Ectodermal cell (in vitro differentiated cells): ENCODE results near the gene NCAN.
A peak's percentile ranks its signal among the peaks of the same experiment; 100 is the strongest.

Source experiments
- H3K27ac ChIP-seq: 2 replicates; pipeline ENCODE4 v1.7.0; 2013; ENCODE audit warnings: mild to moderate bottlenecking, low read depth, low read length; ENCODE audit not compliant: insufficient read depth, poor library complexity, severe bottlenecking
- H3K27me3 ChIP-seq: 2 replicates; pipeline ENCODE4 v1.7.0; 2013; ENCODE audit warnings: mild to moderate bottlenecking, low read length; ENCODE audit not compliant: insufficient read depth, control insufficient read depth, poor library complexity, severe bottlenecking
- H3K36me3 ChIP-seq: one replicate; pipeline ENCODE4 v1.7.0; 2013; ENCODE audit warnings: low read length; ENCODE audit not compliant: control insufficient read depth, insufficient read depth
- H3K4me1 ChIP-seq: one replicate; pipeline ENCODE4 v1.7.0; 2013; ENCODE audit warnings: low read length; ENCODE audit not compliant: control insufficient read depth, insufficient read depth
- H3K4me3 ChIP-seq: 2 replicates; pipeline ENCODE4 v1.7.0; 2013; ENCODE audit warnings: low read depth, low read length, control low read depth; ENCODE audit not compliant: insufficient read depth
- H3K9me3 ChIP-seq: 2 replicates; pipeline ENCODE4 v1.7.0; 2013; ENCODE audit warnings: mild to moderate bottlenecking, low read length, moderate library complexity; ENCODE audit not compliant: control insufficient read depth
- WGBS, 2 experiments: methylation state at CpG; one replicate each; pipeline ENCODE4 v1.1.7; 2013; ENCODE audit warnings: missing lambda C conversion rate in 2 of 2; 5-methylcytosine and 5-hydroxymethylcytosine counted together

Gene NCAN

DNA sequence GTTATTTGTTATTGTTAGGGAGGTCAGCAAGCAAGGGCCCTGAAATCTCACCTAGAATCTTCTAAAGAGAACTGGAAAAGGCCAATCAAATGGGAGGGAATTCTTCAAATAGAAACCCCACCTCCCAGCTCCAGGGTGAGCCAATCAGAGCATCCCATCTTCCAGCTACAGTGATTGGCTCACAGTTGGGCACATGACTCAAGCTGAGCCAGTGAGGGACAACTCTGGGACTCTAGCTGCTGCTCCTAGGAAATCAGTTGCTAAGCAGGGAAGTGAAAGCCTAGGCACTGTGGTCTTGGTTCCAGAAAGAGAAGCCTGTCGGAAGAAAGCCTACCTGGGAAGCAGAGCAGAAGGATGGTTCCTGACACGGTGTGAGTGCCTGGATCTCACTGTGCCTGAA, 48.0 kb downstream of the NCAN start:
- Histone ChIP-seq H3K27ac (no peak overlapping the region), H3K4me3 (no peak overlapping the region), H3K27me3 (peaks cover 27% of the 10 kb centered on the region), H3K36me3 (no peaks in the 10 kb centered on the region), H3K9me3 (no peaks in the 10 kb centered on the region), H3K4me1 (peaks cover 18% of the 10 kb centered on the region)
- WGBS, 2 experiments, result 87 to 94% methylated on average over 2 of the region's 2 CpGs

DNA sequence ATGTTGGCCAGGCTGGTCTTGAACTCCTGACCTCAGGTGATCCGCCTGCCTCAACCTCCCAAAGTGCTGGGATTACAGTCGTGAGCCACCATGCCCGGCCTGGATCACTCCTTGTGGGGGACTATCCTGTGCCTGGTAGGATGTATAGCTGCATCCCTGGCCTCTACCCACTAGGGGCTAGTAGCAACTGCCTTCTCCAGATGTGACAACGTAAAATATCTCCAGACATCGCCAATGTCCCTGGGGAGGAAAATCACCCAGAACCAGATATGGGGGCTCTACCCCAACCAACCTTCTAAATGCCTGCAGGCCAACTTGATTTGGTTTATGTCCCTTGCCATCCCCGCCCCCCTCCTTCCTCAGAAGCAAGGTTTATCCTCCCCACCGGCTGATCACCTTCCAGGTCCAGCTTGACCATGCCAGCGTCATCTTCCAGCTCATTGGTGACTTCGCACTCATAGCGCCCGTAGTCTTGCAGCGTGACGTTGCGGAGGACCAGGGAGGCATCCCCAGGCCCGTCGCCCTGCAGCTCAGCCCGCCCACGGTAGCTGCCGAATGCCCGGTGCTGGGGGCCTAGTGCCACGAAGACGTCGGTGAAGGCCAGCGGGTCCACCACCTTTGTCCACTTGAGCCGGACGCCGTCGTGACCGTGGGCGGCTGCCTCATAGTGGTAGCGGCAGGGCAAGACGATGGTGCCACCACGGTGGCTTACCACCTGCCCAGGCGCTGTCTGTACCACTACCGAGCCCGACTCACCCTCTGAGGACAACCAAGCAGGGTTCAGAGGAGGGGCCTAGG, 48.9 kb downstream of the NCAN start:
- Histone ChIP-seq H3K27me3 (peaks cover 27% of the 10 kb centered on the region), H3K9me3 (no peaks in the 10 kb centered on the region), H3K36me3 (no peaks in the 10 kb centered on the region), H3K27ac (no peak overlapping the region), H3K4me1 (peaks cover 18% of the 10 kb centered on the region), H3K4me3 (peak overlapping the region; percentile 52)
- WGBS, 2 experiments, result 82 to 85% methylated on average over 36 of the region's 36 CpGs

GRCh38 chr19:19261350-19262189, 49.8 kb downstream of the NCAN start:
- WGBS, 2 experiments, result 1 to 2% methylated on average over 49 to 50 of the region's 52 CpGs
- H3K4me3 ChIP-seq, result peak overlapping the region; percentile 52
- no peak overlapping the region for H3K27ac ChIP-seq
- peaks cover 11% of the 10 kb centered on the region for H3K4me1 ChIP-seq
- peaks cover 27% of the 10 kb centered on the region for H3K27me3 ChIP-seq
- H3K9me3 ChIP-seq, result no peaks in the 10 kb centered on the region
- H3K36me3 ChIP-seq, result no peaks in the 10 kb centered on the region

DNA sequence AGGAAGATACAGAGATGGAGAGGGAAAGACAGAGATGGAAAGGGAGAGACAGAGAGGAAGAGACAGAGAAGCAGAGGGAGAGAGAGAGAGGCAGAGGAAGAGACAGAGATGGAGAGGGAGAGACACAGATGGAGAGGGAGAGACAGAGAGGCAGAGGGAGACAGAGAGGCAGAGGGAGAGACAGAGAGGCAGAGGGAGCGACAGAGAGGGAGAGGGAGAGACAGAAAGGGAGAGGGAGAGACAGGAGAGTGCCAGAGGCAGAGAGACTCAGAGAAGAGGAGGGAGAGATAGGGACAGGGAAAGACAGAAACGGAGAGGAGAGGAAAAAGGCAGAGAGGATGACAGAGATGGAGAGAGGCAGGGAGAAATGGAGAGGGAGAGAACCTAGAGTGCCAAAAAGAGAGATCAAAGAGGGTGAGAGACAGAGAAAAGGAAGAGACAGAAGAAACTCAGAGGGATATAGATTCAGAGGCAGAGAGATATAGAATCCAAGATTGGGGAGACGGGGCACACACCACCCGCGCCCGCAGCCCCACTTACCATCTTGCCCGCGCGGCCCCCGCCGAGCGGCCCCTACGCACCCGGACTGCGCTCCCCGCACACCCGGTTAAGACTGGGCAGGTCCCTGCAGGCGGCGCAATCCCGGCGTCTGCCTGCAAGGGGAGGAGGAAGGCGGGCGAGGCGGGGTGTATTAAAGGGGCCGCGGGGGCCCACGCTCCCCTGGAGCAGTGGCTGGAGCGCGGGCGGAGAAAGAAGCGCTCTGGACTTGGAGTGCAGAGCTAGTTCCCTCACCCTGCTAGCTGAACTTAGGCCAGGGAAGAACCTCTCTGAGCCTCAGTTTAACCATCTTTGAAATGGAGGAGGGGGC, 50.7 kb downstream of the NCAN start:
- Histone ChIP-seq H3K4me3 (peak overlapping the region; percentile 52), H3K4me1 (peaks cover 10% of the 10 kb centered on the region), H3K27ac (no peak overlapping the region), H3K9me3 (no peaks in the 10 kb centered on the region), H3K36me3 (no peaks in the 10 kb centered on the region), H3K27me3 (peaks cover 27% of the 10 kb centered on the region)
- WGBS, 2 experiments, result 2 to 3% methylated on average over 31 of the region's 31 CpGs

DNA sequence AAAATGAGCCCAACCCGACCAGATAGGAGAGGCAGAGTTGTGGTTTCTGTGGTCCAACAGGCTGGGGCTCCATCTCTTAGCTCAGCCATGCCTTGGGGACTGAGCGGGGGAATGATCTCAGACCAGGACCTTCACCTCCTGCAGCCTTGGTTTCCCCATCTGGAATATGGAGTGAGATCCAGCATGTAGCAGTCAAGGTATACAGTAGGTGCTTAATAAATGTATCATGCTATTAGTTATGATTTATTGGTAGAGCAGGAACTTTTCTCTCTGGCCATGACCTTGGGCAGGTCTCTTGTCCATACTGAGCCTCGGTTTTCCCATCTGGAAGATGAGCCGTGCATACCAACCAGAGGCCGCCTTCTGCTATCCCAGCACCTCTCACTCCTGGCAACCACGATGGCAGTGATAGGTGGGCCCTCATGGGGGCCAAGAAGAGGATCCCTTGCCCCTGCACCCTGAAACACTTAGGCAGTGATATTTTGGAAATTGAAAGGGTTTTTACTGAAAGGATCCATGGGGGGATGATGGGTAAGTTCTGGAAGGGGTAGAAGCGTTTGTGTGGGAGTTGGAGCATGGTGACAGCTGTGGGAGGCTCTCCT, 52.2 kb downstream of the NCAN start:
- H3K27ac ChIP-seq, result no peak overlapping the region
- peaks cover 10% of the 10 kb centered on the region for H3K4me1 ChIP-seq
- no peaks in the 10 kb centered on the region for H3K36me3 ChIP-seq
- H3K4me3 ChIP-seq, result no peak overlapping the region
- WGBS, 2 experiments, result 94 to 95% methylated on average over 7 of the region's 7 CpGs
- H3K27me3 ChIP-seq, result peaks cover 27% of the 10 kb centered on the region
- no peaks in the 10 kb centered on the region for H3K9me3 ChIP-seq

- Histone ChIP-seq H3K4me3 (no peak overlapping the region), H3K27ac (no peak overlapping the region), H3K9me3 (no peaks in the 10 kb centered on the region), H3K36me3 (no peaks in the 10 kb centered on the region), H3K27me3 (peaks cover 12% of the 10 kb centered on the region), H3K4me1 (peaks cover 5% of the 10 kb centered on the region)
- 97 to 98% methylated on average over 3 of the region's 3 CpGs for WGBS, 2 experiments
Measured at GRCh38 chr19:19267305-19267704, 55.5 kb downstream of the NCAN start.

DNA sequence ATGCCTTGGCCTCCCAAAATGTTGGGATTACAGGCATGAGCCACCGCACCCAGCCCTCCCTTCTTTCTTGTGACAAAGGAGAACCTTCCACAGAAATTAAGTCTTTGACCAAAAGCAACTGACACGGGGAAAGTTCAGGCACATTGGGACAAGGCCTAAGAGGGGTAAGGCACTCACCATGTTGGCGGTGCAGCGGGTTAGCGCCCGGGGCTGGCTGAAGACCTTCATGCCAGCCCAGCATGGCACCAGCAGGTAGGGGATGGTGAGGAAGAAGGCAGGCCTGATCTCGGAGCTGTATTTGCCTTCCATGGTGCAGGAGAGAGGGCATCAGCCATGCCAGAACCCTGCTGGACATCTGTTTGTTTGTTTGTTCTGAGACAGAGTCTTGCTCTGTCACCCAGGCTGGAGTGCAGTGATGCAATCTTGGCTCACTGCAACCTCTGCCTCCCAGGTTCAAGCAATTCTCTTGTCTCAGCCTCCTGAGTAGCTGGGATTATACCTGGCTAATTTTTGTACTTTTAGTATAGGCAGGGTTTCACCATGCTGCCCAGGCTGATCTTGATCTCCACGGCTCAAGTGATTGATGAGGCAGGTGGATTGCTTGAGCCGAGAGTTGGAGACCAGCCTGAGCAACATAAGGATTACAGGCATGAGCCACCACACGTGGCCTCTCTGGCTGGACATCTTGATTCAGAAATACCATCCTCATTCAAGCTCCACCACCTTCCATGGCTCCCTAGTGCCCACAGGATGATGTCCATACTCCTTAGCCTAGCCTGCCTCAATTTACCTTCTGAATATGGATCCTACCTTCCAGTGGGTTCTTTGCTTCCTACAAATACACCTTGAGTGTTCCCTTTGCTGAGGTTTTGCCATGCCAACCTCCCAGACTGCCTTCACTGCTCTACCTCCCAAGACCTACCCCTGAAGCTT, 57.0 kb downstream of the NCAN start:
- Histone ChIP-seq H3K4me3 (no peak overlapping the region), H3K36me3 (no peaks in the 10 kb centered on the region), H3K27ac (no peak overlapping the region), H3K27me3 (no peaks in the 10 kb centered on the region), H3K9me3 (no peaks in the 10 kb centered on the region), H3K4me1 (no peaks in the 10 kb centered on the region)
- WGBS, 2 experiments, result 86 to 90% methylated on average over 10 of the region's 10 CpGs

DNA sequence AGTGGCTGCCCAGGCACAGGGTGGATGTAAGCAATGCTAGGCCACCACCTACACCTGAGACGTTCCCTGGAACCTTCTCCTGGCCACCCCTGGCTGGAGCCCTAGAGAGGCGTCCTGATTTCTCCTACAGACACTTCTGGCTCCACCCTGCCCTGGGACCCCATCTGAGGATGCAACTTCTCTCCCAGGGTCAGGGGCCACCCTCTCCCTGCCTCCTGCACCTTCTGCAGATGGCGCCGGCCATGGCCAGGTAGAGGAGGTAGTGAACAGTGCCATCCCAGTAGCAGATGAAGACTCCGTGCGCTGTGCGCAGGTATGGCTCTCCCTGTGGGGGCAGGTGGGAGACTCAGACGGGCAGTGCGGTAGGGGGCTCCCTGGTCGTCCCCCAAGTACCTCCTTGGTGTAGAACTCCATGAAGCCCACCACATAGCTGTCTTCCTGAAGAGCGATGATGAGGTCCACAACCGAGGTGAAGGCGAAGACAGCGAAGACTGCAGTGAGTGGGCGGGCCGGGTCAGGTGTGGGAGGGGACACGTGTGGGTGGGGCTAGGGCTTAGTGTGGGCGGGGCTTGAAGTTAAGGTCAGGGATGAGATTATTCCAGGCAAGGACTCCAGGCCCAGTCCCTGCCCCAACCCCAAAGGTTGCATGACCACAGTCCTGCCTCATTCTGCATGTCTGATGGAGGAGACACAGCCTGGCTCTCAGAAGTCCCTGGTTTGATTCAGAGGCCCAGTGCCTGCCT, 58.4 kb downstream of the NCAN start:
- no peaks in the 10 kb centered on the region for H3K4me1 ChIP-seq
- H3K27me3 ChIP-seq, result no peaks in the 10 kb centered on the region
- no peak overlapping the region for H3K27ac ChIP-seq
- no peaks in the 10 kb centered on the region for H3K9me3 ChIP-seq
- H3K36me3 ChIP-seq, result no peaks in the 10 kb centered on the region
- H3K4me3 ChIP-seq, result no peak overlapping the region
- WGBS, 2 experiments, result 78 to 79% methylated on average over 18 of the region's 18 CpGs
